ENCODE results near the gene CDC42EP3.

CDC42EP3 gene

GRCh38 chr2:37599688-37600525 is 71.5 kb downstream of the CDC42EP3 start:
- H3K27me3 ChIP-seq (replicated peaks; ENCODE audit: control insufficient read depth, insufficient read depth, low read length), result no peaks in the 10 kb centered on the region
- H3K9me3 ChIP-seq (ENCODE audit: control insufficient read depth, low read length), result peaks cover 3% of the 10 kb centered on the region
- no peak for DNase-seq (ENCODE audit: low read depth)

GRCh38 chr2:37593694-37594093 is 77.7 kb downstream of the CDC42EP3 start:
- H3K4me3 ChIP-seq (ENCODE audit: low read length), result no peak overlapping the region
- H3K4me1 ChIP-seq (ENCODE audit: control insufficient read depth, insufficient read depth, low read length), result peaks cover 26% of the 10 kb centered on the region
- peaks cover 3% of the 10 kb centered on the region for H3K9me3 ChIP-seq (ENCODE audit: control insufficient read depth, low read length)
- H3K9ac ChIP-seq (ENCODE audit: low read length), result no peak overlapping the region
- H3K36me3 ChIP-seq (ENCODE audit: control insufficient read depth, insufficient read depth, low read length, severe bottlenecking), result no peaks in the 10 kb centered on the region
- H3K27me3 ChIP-seq (replicated peaks; ENCODE audit: control insufficient read depth, insufficient read depth, low read length), result no peaks in the 10 kb centered on the region
- no peak for DNase-seq (ENCODE audit: low read depth)

More at GRCh38 chr2:37599688-37600525, 71.5 kb downstream of the CDC42EP3 start:
- no peak overlapping the region for H3K4me3 ChIP-seq (ENCODE audit: low read length)
- H3K36me3 ChIP-seq (ENCODE audit: control insufficient read depth, insufficient read depth, low read length, severe bottlenecking), result no peaks in the 10 kb centered on the region
- peaks cover 4% of the 10 kb centered on the region for H3K4me1 ChIP-seq (ENCODE audit: control insufficient read depth, insufficient read depth, low read length)
- H3K9ac ChIP-seq (ENCODE audit: low read length), result no peak overlapping the region

GRCh38 chr2:37593024-37593423 is 78.4 kb downstream of the CDC42EP3 start:
- Histone ChIP-seq H3K27me3 (replicated peaks; ENCODE audit: control insufficient read depth, insufficient read depth, low read length) (no peaks in the 10 kb centered on the region), H3K9ac (ENCODE audit: low read length) (no peak overlapping the region), H3K36me3 (ENCODE audit: control insufficient read depth, insufficient read depth, low read length, severe bottlenecking) (no peaks in the 10 kb centered on the region), H3K9me3 (ENCODE audit: control insufficient read depth, low read length) (peaks cover 3% of the 10 kb centered on the region), H3K4me3 (ENCODE audit: low read length) (no peak overlapping the region), H3K4me1 (ENCODE audit: control insufficient read depth, insufficient read depth, low read length) (peaks cover 28% of the 10 kb centered on the region)
- no peak for DNase-seq (ENCODE audit: low read depth)

Data from adipocyte (in vitro differentiated cells).